ENCODE results near the gene LYPD3. TPM values are rescaled to one million over a fixed set of nuclear protein-coding genes. Genes with fewer than 3 reads are reported as not detected.

The LYPD3 gene
- total and polyA plus RNA-seq, 2 donors (not counting 3 experiments of a cell fraction or from before 2014, with no cell fraction given), result 0.52 TPM; not detected in 1

DNA sequence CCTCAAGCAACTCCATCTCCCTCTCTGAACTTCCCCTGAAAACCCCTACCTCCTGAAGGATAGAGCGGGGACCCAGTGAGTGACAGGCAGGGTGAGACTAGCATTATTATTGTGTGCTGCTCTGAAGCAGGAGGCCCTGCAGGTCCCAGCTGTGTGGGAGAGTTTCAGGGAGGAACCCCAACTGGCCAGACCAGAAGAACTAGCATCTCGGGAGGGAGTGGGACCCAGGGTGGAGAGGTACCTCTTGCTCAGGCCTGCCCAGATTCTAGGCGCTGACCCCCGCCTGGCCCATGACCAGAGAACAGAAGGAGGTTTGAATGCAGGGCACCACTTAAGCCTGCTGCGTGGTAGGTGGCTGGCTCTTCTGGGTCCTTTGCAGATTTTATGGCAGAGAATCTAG is 5.7 kb upstream of the LYPD3 start:
- Histone ChIP-seq H3K4me1 (ENCODE audit: control insufficient read depth, extremely low read depth, insufficient read depth, low read length) (peaks cover 31% of the 10 kb centered on the region), H4K20me1 (replicated peaks; ENCODE audit: control insufficient read depth, extremely low read depth, insufficient read depth, low read length) (no peaks in the 10 kb centered on the region), H3K36me3 (ENCODE audit: control insufficient read depth in 2 of 2, extremely low read depth in 1 of 2, insufficient read depth in 2 of 2, low read length in 2 of 2) (no peaks in the 10 kb centered on the region), H3K27ac (ENCODE audit: insufficient read depth, low read depth, low read length) (no peak overlapping the region), H3K4me2 (ENCODE audit: insufficient read depth, low read length) (no peak overlapping the region), H2AFZ (ENCODE audit: low read depth, low read length) (no peak overlapping the region), H3K9me1 (replicated peaks; ENCODE audit: control insufficient read depth, extremely low read depth, insufficient read depth, low read length) (no peaks in the 10 kb centered on the region), H3K79me2 (ENCODE audit: control insufficient read depth, insufficient read depth, low read length) (no peaks in the 10 kb centered on the region), H3K9ac (replicated peaks; ENCODE audit: extremely low read depth, insufficient read depth, low read length) (no peak overlapping the region), H3K4me3 (replicated peaks in 1 of 3; ENCODE audit: insufficient read depth in 1 of 3, low read depth in 1 of 3, low read length in 3 of 3) (no peak overlapping the region), H3K9me3 (replicated peaks; ENCODE audit: control insufficient read depth, insufficient read depth, low read length) (no peaks in the 10 kb centered on the region), H3K27me3 (ENCODE audit: control insufficient read depth in 2 of 2, insufficient read depth in 2 of 2, low read length in 2 of 2) (no peaks in the 10 kb centered on the region)
- dilution Hi-C loops (cut with MboI; ENCODE audit: extremely low pct_ligation_motif_present, low sequenced_read_pairs) (no loop called here), intact Hi-C loops (cut with micrococcal nuclease) (no loop called here)
- BruUV-seq (replicated peaks), result no TSS peak
- TF ChIP-seq POLR2A (IDR thresholded peaks at IDR 0.05; ENCODE audit: low read depth, low read length) (no peak), GATA2 (IDR thresholded peaks at IDR 0.05; ENCODE audit: insufficient read depth, insufficient read length, low read depth, low read length) (no peak), MAX (IDR thresholded peaks at IDR 0.05; ENCODE audit: insufficient read depth, insufficient read length) (no peak), EZH2 (IDR thresholded peaks at IDR 0.05; ENCODE audit: borderline replicate concordance, low read depth, low read length, severe bottlenecking) (no peak), FOS (IDR thresholded peaks at IDR 0.05; ENCODE audit: borderline replicate concordance, insufficient read depth, low read length) (no peak), JUN (IDR thresholded peaks at IDR 0.05; ENCODE audit: borderline replicate concordance, insufficient read depth, insufficient read length, low read depth) (no peak)
- TF ChIP-seq, protein P1, sequence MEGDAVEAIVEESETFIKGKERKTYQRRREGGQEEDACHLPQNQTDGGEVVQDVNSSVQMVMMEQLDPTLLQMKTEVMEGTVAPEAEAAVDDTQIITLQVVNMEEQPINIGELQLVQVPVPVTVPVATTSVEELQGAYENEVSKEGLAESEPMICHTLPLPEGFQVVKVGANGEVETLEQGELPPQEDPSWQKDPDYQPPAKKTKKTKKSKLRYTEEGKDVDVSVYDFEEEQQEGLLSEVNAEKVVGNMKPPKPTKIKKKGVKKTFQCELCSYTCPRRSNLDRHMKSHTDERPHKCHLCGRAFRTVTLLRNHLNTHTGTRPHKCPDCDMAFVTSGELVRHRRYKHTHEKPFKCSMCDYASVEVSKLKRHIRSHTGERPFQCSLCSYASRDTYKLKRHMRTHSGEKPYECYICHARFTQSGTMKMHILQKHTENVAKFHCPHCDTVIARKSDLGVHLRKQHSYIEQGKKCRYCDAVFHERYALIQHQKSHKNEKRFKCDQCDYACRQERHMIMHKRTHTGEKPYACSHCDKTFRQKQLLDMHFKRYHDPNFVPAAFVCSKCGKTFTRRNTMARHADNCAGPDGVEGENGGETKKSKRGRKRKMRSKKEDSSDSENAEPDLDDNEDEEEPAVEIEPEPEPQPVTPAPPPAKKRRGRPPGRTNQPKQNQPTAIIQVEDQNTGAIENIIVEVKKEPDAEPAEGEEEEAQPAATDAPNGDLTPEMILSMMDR (IDR thresholded peaks at IDR 0.05; ENCODE audit: extremely low read depth in 1 of 2, insufficient read depth in 1 of 2, low read depth in 1 of 2, low read length in 2 of 2), result no peak
- DNase-seq (ENCODE audit: low read depth, low spot score), result no peak
- ChIA-PET POLR2A (no interaction called here), CTCF (no interaction called here)
- FAIRE-seq, result no peak

Measured in endothelial cell of umbilical vein (primary cell).